Measurements from ENCODE around the gene TNFRSF19.

DNA sequence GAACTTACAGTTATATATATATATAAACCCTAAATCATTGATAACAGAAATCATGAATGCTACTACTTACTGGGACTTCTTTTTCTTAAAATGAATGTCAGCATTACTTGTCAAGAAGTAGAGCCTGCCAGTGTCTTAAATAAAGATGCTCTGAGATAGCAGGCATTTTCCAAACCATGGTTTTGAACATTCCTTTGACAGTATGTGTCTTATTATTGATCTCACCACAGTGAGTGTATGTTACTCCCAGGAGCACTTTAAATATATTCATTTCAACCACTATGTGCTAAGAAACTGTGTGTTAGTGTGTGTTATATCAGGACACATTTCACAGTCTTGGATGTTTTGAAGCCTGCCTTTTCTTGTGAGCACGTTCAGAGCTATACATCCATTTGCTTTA is 28.2 kb downstream of the TNFRSF19 start:
- TF ChIP-seq EZH2 (IDR thresholded peaks at IDR 0.05; ENCODE audit: borderline replicate concordance, low read length) = no peak
- TF ChIP-seq, protein P1, sequence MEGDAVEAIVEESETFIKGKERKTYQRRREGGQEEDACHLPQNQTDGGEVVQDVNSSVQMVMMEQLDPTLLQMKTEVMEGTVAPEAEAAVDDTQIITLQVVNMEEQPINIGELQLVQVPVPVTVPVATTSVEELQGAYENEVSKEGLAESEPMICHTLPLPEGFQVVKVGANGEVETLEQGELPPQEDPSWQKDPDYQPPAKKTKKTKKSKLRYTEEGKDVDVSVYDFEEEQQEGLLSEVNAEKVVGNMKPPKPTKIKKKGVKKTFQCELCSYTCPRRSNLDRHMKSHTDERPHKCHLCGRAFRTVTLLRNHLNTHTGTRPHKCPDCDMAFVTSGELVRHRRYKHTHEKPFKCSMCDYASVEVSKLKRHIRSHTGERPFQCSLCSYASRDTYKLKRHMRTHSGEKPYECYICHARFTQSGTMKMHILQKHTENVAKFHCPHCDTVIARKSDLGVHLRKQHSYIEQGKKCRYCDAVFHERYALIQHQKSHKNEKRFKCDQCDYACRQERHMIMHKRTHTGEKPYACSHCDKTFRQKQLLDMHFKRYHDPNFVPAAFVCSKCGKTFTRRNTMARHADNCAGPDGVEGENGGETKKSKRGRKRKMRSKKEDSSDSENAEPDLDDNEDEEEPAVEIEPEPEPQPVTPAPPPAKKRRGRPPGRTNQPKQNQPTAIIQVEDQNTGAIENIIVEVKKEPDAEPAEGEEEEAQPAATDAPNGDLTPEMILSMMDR (IDR thresholded peaks at IDR 0.05; ENCODE audit: low read length) = no peak
